SK-N-SH treated with all-trans-retinoic acid at 6 μM for 48 hours (cell line): ENCODE results near the gene ERC1.

Experiments used
- ATAC-seq: fragments of 200-7000 bp; cut with Tn5 transposase; 3 replicates; pipeline ENCODE4 v1.9.1; 2020; ENCODE audit warnings: mild to moderate bottlenecking, moderate library complexity
- ARNTL ChIP-seq: fragments of 450-650 bp; formaldehyde crosslinking; IDR thresholded peaks from 2 replicates; pipeline ENCODE4 v1.5.0; 2020; ENCODE audit warnings: low read depth, mild to moderate bottlenecking, moderate library complexity, borderline replicate concordance
- CREB5 ChIP-seq: fragments of 250-450 bp; sonication (Bioruptor Pico); IDR thresholded peaks from 2 replicates; pipeline ENCODE4 v1.5.1; 2020; ENCODE audit warnings: low read depth, mild to moderate bottlenecking, moderate library complexity
- CSDC2 ChIP-seq: fragments of 250-450 bp; sonication (Bioruptor Pico); IDR thresholded peaks from 2 replicates; pipeline ENCODE4 v1.5.0; 2020; ENCODE audit warnings: mild to moderate bottlenecking, moderate library complexity
- ESRRG ChIP-seq: fragments of 250-450 bp; sonication (Bioruptor Pico); IDR thresholded peaks from 2 replicates; pipeline ENCODE4 v1.6.1; 2021; ENCODE audit warnings: mild to moderate bottlenecking
- GLIS3 ChIP-seq: fragments of 250-450 bp; sonication (Bioruptor Pico); IDR thresholded peaks from 2 replicates; pipeline ENCODE4 v1.5.0; 2020; ENCODE audit warnings: mild to moderate bottlenecking, moderate library complexity
- PPARA ChIP-seq: fragments of 250-450 bp; sonication (Bioruptor Pico); IDR thresholded peaks from 2 replicates; pipeline ENCODE4 v1.5.0; 2020; ENCODE audit warnings: mild to moderate bottlenecking, borderline replicate concordance
- RARB ChIP-seq: fragments of 250-450 bp; sonication (Bioruptor Pico); IDR thresholded peaks from 2 replicates; pipeline ENCODE4 v1.8.0; 2021; ENCODE audit warnings: mild to moderate bottlenecking, moderate library complexity
- SNAI2 ChIP-seq: fragments of 250-450 bp; sonication (Bioruptor Pico); IDR thresholded peaks from 2 replicates; pipeline ENCODE4 v1.5.0; 2020; ENCODE audit warnings: mild to moderate bottlenecking, moderate library complexity
- TCF4 ChIP-seq: fragments of 250-450 bp; sonication (Bioruptor Pico); IDR thresholded peaks from 2 replicates; pipeline ENCODE4 v1.8.0; 2021; ENCODE audit warnings: mild to moderate bottlenecking, moderate library complexity, borderline replicate concordance
- ZC3H10 ChIP-seq: fragments of 250-450 bp; sonication (Bioruptor Pico); IDR thresholded peaks from 2 replicates; pipeline ENCODE4 v1.5.1; 2021; ENCODE audit warnings: mild to moderate bottlenecking, moderate library complexity
- ZFP3 ChIP-seq: fragments of 250-450 bp; sonication (Bioruptor Pico); IDR thresholded peaks from 2 replicates; pipeline ENCODE4 v1.5.0; 2020; ENCODE audit warnings: mild to moderate bottlenecking, moderate library complexity
- ZFP30 ChIP-seq: fragments of 450-650 bp; formaldehyde crosslinking; IDR thresholded peaks from 2 replicates; pipeline ENCODE4 v1.5.0; 2022; ENCODE audit warnings: mild to moderate bottlenecking, moderate library complexity
- ZNF565 ChIP-seq: fragments of 450-650 bp; formaldehyde crosslinking; conservative IDR thresholded peaks from 2 replicates; pipeline ENCODE4 v1.5.0; 2020; ENCODE audit warnings: low read depth, mild to moderate bottlenecking, moderate library complexity
- ZNF70 ChIP-seq: fragments of 450-650 bp; formaldehyde crosslinking; IDR thresholded peaks from 2 replicates; pipeline ENCODE4 v1.5.0; 2020; ENCODE audit warnings: mild to moderate bottlenecking, moderate library complexity
- ZNF8 ChIP-seq: fragments of 450-650 bp; formaldehyde crosslinking; IDR thresholded peaks from 2 replicates; pipeline ENCODE4 v1.5.0; 2020; ENCODE audit warnings: mild to moderate bottlenecking, moderate library complexity
- TF ChIP-seq, protein P1 (sequence below): fragments of 250-450 bp; sonication (Bioruptor Pico); IDR thresholded peaks from 2 replicates; pipeline ENCODE4 v1.8.0; 2020; ENCODE audit warnings: mild to moderate bottlenecking, moderate library complexity, borderline replicate concordance
- TF ChIP-seq, protein P2 (sequence below): fragments of 250-450 bp; sonication (Bioruptor Pico); IDR thresholded peaks from 2 replicates; pipeline ENCODE4 v1.5.1; 2021; ENCODE audit warnings: mild to moderate bottlenecking, moderate library complexity
- TF ChIP-seq, protein P3 (sequence below): fragments of 250-450 bp; sonication (Bioruptor Pico); IDR thresholded peaks from 2 replicates; pipeline ENCODE4 v1.8.0; 2021; ENCODE audit warnings: low read depth, mild to moderate bottlenecking, moderate library complexity, borderline replicate concordance

ERC1 gene

DNA sequence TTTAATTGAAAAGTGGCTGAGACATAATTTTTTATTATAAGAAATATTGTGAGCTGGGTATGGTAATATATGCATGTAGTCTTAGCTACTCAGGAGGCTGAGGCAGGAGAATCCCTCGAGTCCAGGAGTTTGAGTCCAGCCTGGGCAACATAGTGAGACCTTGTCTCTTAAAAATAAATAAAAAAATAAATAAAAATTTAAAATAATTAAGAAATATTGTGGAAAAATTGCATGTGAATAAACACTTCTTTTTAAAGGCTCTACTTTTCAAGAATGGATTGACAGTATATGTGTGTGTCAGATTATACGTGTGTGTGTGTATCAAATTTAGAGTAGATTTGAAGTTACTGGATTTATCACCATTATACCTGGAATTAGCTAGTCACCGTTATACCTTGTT is 43.2 kb downstream of the ERC1 start:
- TF ChIP-seq PPARA (CRISPR knock-in tag) (no peak), GLIS3 (no peak), ZFP3 (no peak), ZNF565 (CRISPR knock-in tag) (no peak), ZNF8 (CRISPR knock-in tag) (no peak), RARB (no peak), ZNF70 (CRISPR knock-in tag) (no peak), ZFP30 (CRISPR knock-in tag) (no peak), CREB5 (no peak), ZC3H10 (CRISPR knock-in tag) (no peak)
- TF ChIP-seq, protein P1, sequence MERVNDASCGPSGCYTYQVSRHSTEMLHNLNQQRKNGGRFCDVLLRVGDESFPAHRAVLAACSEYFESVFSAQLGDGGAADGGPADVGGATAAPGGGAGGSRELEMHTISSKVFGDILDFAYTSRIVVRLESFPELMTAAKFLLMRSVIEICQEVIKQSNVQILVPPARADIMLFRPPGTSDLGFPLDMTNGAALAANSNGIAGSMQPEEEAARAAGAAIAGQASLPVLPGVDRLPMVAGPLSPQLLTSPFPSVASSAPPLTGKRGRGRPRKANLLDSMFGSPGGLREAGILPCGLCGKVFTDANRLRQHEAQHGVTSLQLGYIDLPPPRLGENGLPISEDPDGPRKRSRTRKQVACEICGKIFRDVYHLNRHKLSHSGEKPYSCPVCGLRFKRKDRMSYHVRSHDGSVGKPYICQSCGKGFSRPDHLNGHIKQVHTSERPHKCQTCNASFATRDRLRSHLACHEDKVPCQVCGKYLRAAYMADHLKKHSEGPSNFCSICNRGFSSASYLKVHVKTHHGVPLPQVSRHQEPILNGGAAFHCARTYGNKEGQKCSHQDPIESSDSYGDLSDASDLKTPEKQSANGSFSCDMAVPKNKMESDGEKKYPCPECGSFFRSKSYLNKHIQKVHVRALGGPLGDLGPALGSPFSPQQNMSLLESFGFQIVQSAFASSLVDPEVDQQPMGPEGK (CRISPR knock-in tag), result no peak
- TF ChIP-seq, protein P2, sequence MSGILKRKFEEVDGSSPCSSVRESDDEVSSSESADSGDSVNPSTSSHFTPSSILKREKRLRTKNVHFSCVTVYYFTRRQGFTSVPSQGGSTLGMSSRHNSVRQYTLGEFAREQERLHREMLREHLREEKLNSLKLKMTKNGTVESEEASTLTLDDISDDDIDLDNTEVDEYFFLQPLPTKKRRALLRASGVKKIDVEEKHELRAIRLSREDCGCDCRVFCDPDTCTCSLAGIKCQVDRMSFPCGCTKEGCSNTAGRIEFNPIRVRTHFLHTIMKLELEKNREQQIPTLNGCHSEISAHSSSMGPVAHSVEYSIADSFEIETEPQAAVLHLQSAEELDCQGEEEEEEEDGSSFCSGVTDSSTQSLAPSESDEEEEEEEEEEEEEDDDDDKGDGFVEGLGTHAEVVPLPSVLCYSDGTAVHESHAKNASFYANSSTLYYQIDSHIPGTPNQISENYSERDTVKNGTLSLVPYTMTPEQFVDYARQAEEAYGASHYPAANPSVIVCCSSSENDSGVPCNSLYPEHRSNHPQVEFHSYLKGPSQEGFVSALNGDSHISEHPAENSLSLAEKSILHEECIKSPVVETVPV (CRISPR knock-in tag), result no peak
- TF ChIP-seq, protein P3, sequence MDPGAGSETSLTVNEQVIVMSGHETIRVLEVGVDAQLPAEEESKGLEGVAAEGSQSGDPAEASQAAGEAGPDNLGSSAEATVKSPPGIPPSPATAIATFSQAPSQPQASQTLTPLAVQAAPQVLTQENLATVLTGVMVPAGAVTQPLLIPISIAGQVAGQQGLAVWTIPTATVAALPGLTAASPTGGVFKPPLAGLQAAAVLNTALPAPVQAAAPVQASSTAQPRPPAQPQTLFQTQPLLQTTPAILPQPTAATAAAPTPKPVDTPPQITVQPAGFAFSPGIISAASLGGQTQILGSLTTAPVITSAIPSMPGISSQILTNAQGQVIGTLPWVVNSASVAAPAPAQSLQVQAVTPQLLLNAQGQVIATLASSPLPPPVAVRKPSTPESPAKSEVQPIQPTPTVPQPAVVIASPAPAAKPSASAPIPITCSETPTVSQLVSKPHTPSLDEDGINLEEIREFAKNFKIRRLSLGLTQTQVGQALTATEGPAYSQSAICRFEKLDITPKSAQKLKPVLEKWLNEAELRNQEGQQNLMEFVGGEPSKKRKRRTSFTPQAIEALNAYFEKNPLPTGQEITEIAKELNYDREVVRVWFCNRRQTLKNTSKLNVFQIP (CRISPR knock-in tag), result no peak
- TF ChIP-seq, all 23 proteins: peak for 0
- no peak for ATAC-seq

- no peak for ATAC-seq
- TF ChIP-seq, protein P2 (CRISPR knock-in tag), result no peak
- TF ChIP-seq CSDC2 (CRISPR knock-in tag) (no peak), TCF4 (CRISPR knock-in tag) (no peak), ZNF8 (CRISPR knock-in tag) (no peak), ZNF565 (CRISPR knock-in tag) (no peak), PPARA (CRISPR knock-in tag) (no peak), ZC3H10 (CRISPR knock-in tag) (no peak), SNAI2 (CRISPR knock-in tag) (no peak)
These were observed 43.9 kb downstream of the ERC1 start for GRCh38 chr12:1034751-1035457.

DNA sequence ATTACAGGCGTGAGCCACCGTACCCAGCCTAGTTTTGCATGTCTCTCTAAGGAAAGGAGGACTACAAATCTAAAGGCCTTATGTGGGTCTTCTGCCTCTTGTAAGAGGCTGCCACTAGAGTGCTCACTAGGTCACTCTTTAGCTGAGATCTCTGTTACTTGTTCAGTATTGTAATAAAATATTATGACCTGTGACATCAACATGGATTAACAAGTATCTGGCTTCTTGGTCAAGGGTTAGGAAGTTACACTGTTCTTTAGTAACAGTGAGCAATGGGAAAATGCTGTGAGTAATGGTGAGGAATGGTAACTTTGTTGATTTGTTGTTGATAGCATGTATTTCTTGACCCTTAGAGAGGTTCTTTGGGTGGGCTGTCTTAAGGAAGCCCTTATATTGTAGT is 50.5 kb downstream of the ERC1 start:
- ATAC-seq, result no peak
- TF ChIP-seq GLIS3, result no peak
- no peak for TF ChIP-seq ZFP3
- no peak for TF ChIP-seq ZFP30 (CRISPR knock-in tag)
- TF ChIP-seq ARNTL (CRISPR knock-in tag), result no peak
- TF ChIP-seq, protein P2 (CRISPR knock-in tag), result no peak
- TF ChIP-seq, protein P1 (CRISPR knock-in tag), result no peak
- no peak for TF ChIP-seq ZC3H10 (CRISPR knock-in tag)
- no peak for TF ChIP-seq ESRRG (CRISPR knock-in tag)
